CD4-positive, alpha-beta T cell treated with Interferon alpha-2 for 1 hour (primary cell): Measurements from ENCODE around the gene FAM107B.
"Not testable (repeated sequence)": the region's sequence is repeated elsewhere in the genome, so short reads cannot be mapped to it uniquely, and the experiment has no call there.

Source experiments
- DNase-seq, 2 donors: peaks; one replicate each; pipeline ENCODE4 v3.0.0-alpha.2; 2020 to 2022

FAM107B gene

GRCh38 chr10:14659626-14660196 lies 115.0 kb downstream of the FAM107B start:
- peak; percentile 72 to 78 for DNase-seq

GRCh38 chr10:14659137-14659536 lies 115.6 kb downstream of the FAM107B start:
- not testable (repeated sequence) for DNase-seq

- peak in 1 of 2 donors; percentile 29 for DNase-seq
Measured at GRCh38 chr10:14658331-14659127, 116.2 kb downstream of the FAM107B start.

- DNase-seq = no peak
Measured at GRCh38 chr10:14656052-14656730, 118.5 kb downstream of the FAM107B start.

GRCh38 chr10:14654821-14655382 lies 119.8 kb downstream of the FAM107B start:
- DNase-seq = no peak

GRCh38 chr10:14653271-14654161 lies 121.2 kb downstream of the FAM107B start:
- peak; percentile 60 to 73 for DNase-seq

GRCh38 chr10:14652816-14653215 lies 121.9 kb downstream of the FAM107B start:
- DNase-seq = no peak

- no peak for DNase-seq
Measured at GRCh38 chr10:14652067-14652466, 122.6 kb downstream of the FAM107B start.

- no peak for DNase-seq
Measured at GRCh38 chr10:14649739-14650138, 125.0 kb downstream of the FAM107B start.

GRCh38 chr10:14648946-14649345 lies 125.8 kb downstream of the FAM107B start:
- DNase-seq = no peak

GRCh38 chr10:14648005-14648765 lies 126.5 kb downstream of the FAM107B start:
- peak; percentile 83 to 88 for DNase-seq

GRCh38 chr10:14645239-14645960 lies 129.3 kb downstream of the FAM107B start:
- DNase-seq = peak; percentile 42 to 62

- DNase-seq = no peak
Measured at GRCh38 chr10:14639637-14640036, 135.1 kb downstream of the FAM107B start.

- no peak for DNase-seq
Measured at GRCh38 chr10:14635043-14635710, 139.5 kb downstream of the FAM107B start.

- DNase-seq = not testable (repeated sequence)
Measured at GRCh38 chr10:14634572-14634971, 140.1 kb downstream of the FAM107B start.

GRCh38 chr10:14625765-14626525 lies 148.8 kb downstream of the FAM107B start:
- no peak for DNase-seq

- no peak for DNase-seq
Measured at GRCh38 chr10:14625192-14625631, 149.5 kb downstream of the FAM107B start.

GRCh38 chr10:14624600-14624999 lies 150.1 kb downstream of the FAM107B start:
- DNase-seq = no peak

- no peak for DNase-seq
Measured at GRCh38 chr10:14623931-14624330, 150.8 kb downstream of the FAM107B start.
